Bronchus fibroblast of lung (primary cell): ENCODE data around the gene GEMIN4. TPM values are rescaled to one million over a fixed set of nuclear protein-coding genes. Genes with fewer than 3 reads are reported as not detected.

ENCODE experiments used
- total RNA-seq: library from RNA; depleted of rRNA; stranded (reverse); fragments of >200 nt; gene quantifications from 2 replicates; pipeline ENCODE4 v1.2.3, GENCODE V29; 2015

Gene GEMIN4
- total RNA-seq: 20.2 and 21.9 TPM in 2 replicates

DNA sequence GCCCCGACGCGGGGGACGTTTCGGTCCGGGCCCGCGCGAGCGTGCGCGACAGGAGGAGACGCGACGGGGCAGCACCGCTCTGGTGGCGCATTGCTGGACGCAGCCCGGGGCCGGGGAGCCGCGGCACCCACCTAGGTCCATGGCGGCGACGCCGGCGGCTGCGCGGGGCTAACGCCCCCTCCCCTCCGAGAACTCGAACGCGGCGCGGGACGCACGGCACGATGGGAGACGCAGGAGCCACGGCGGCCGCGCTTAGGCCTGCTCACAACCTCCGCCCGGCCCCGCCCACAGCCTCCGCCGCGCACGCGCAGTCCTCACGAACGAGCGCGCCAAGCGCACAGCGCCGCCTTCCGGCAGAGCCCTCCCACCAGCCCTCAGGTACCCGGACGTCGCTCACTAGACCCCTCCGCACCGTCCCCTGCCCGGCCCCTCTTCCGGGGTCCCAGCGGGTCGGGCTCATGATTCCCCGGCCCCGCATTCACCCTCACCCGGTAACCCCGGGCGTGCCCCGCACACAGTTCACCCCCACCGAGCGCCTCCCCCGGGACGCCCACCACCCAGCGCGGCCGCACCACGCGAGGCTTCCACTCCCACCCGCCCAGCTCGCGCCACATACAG is at the start of gene GEMIN4:
Gene GEMIN4 (minus strand): TSS at position 263 of the 618 bp plus-strand sequence. CDS start 122 bp downstream, at position 141.

DNA sequence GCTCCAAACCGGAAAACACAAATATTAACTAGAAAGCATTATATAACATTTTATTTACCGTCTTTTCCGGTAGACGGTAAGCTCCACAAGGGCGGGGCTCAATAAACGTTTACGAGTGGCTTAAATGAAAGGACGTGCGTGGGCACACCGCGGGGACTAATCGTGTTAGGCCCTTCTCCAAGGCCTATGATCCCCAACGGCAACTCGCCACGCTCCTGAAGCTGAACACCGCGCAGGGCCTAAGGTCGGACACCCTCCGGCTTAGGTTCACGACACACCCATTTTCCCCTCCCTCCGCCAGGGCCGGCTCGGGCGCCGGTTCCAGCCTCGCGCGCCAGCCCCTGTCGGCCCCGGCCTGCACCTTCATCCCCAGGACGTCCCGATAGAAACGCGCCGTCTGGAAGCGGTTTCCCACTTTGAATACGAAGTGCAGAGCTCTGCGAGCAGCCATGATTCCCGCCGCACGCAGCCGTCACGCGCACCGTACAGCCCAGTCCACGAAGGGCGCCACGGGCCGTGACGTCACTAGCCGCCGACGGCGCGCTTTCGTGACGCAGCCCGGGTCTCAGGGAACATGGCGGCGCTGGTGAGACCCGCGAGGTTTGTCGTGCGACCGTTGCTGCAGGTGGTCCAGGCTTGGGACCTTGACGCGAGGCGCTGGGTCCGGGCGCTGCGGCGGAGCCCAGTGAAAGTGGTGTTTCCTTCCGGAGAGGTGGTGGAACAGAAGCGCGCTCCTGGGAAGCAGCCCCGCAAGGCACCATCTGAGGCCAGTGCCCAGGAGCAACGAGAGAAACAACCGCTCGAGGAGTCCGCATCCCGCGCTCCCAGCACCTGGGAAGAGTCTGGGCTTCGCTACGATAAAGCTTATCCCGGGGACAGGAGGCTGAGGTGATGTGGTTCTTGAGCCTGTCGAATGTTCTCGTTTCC is 30.0 kb upstream of the GEMIN4 start, which contains the start of the genes GLOD4 and MRM3:
Gene GLOD4 (minus strand): TSS at position 476 of the 927 bp plus-strand sequence. CDS start 25 bp downstream, at position 451.
Gene MRM3 (plus strand): TSS at position 549 of the 927 bp plus-strand sequence. CDS start 26 bp downstream, at position 575.

DNA sequence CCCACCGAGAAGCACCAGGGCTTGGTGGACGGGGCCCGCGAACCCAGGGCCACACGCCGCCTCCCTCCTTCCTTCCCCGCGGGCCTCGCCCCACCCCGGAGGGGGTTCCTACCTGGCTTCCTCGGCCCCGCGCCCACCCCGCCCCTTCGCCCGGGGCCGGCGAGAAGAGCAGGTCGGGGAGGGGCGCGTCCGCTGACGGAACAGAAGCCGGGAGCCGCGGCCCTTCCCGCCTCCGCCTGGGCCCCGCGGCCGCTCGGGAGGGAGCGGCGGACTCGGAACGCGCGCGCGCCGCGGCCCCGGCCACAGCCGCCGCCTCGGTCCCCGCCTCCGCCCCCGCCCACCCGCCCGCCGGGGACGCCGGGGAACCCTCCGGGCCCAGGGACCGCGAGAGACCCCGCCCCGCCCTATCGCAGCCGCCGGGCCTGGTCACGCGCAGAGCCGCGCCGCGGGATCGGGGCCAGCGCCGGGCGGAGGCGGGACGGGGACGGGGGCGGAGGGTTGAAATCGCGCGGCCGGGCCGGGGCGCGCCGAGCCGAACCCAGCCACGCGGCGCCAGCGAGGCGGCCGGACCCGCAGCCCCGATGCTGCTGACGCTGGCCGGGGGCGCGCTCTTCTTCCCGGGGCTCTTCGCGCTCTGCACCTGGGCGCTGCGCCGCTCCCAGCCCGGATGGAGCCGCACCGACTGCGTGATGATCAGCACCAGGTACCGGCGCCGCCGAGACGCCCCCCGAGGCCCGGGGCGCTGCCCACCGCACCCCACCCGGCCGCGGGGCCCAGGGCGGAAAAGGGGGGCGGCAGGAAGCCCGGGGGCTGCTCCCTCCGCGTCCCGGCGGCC is 19.8 kb downstream of the GEMIN4 start, which contains the start of gene TLCD3A:
Gene TLCD3A (plus strand): TSS at position 530 of the 835 bp plus-strand sequence. CDS start 52 bp downstream, at position 582.

Other genes starting within 250 kb of the GEMIN4 start
- 13.1 and 14.9 TPM in 2 replicates for gene VPS53, start 37.4 kb downstream of the GEMIN4 start, total RNA-seq
- gene TLCD3A, start 19.7 kb downstream of the GEMIN4 start, total RNA-seq: 15.5 and 18.4 TPM in 2 replicates
- 32.3 and 39.2 TPM in 2 replicates for gene GLOD4, start 30.0 kb upstream of the GEMIN4 start, total RNA-seq
- 24.1 and 27.1 TPM in 2 replicates for gene MRM3, start 30.1 kb upstream of the GEMIN4 start, total RNA-seq
- gene NXN, start 227.5 kb upstream of the GEMIN4 start, total RNA-seq: 53.8 and 55.4 TPM in 2 replicates
- gene TIMM22, start 244.9 kb upstream of the GEMIN4 start, total RNA-seq: 17.8 and 18.7 TPM in 2 replicates